Measurements from ENCODE around the gene FARS2. TPM values are rescaled to one million over a fixed set of nuclear protein-coding genes. Genes with fewer than 3 reads are reported as not detected.
"Not testable (repeated sequence)": the region's sequence is repeated elsewhere in the genome, so short reads cannot be mapped to it uniquely, and the experiment has no call there.

Gene FARS2
- total and polyA plus RNA-seq, 4 donors = 6.3 to 14.2 (median 10.5) TPM

DNA sequence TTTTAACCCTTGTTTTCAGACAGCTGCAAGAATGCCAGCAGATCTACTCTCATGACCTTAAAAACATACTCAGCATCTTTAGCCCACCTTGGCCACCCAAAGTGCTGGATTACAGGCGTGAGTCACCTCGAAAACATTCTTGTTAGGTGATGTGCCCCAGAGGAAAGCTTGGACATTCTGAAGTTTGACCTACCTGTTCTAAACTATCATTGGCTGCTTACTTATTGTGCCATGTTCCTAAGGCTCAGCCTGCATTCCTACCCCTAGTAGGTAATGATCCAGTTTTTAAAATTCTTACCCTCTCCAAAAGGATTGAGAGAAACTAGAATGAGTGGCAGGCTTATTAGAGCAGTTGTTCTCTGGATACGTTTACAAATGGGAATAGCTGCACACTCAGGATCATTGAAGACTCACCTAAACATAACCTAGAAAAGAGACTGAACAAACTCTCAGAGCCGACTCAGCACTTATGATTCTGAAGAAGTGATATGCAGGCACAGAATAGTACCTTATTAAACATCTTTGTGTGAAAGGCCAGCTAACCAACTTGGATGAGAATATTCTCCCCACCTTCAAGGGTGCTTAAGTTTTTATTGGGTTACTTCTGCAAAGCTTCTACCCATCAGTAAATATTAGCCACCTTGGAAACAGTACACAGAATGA is 383.3 kb downstream of the FARS2 start:
- peaks cover 5% of the 10 kb centered on the region for H3K9me3 ChIP-seq (ENCODE audit: control insufficient read depth, low read length)
- H3K27ac ChIP-seq (ENCODE audit: low read depth in 1 of 2, low read length in 2 of 2) = no peak overlapping the region
- H3K4me1 ChIP-seq (ENCODE audit: control insufficient read depth in 1 of 2, insufficient read depth in 2 of 2, low read length in 2 of 2) = no peaks in the 10 kb centered on the region
- ATAC-seq (ENCODE audit: low FRiP score) (no peak), DNase-seq (no peak)
- H3K4me3 ChIP-seq (ENCODE audit: low read length in 2 of 2) = no peak overlapping the region
- 79 to 83% methylated on average over 4 of the region's 4 CpGs for whole genome bisulfite sequencing, 2 donors
- intact Hi-C loops (cut with DNase I) = no loop called here
- H3K36me3 ChIP-seq (ENCODE audit: control insufficient read depth in 1 of 2, insufficient read depth in 2 of 2, low read length in 1 of 2) = peaks cover 2 to 3% of the 10 kb centered on the region in 2 donors
- no peaks in the 10 kb centered on the region for H3K27me3 ChIP-seq (ENCODE audit: control insufficient read depth in 1 of 2, insufficient read depth in 2 of 2, low read length in 1 of 2)

DNA sequence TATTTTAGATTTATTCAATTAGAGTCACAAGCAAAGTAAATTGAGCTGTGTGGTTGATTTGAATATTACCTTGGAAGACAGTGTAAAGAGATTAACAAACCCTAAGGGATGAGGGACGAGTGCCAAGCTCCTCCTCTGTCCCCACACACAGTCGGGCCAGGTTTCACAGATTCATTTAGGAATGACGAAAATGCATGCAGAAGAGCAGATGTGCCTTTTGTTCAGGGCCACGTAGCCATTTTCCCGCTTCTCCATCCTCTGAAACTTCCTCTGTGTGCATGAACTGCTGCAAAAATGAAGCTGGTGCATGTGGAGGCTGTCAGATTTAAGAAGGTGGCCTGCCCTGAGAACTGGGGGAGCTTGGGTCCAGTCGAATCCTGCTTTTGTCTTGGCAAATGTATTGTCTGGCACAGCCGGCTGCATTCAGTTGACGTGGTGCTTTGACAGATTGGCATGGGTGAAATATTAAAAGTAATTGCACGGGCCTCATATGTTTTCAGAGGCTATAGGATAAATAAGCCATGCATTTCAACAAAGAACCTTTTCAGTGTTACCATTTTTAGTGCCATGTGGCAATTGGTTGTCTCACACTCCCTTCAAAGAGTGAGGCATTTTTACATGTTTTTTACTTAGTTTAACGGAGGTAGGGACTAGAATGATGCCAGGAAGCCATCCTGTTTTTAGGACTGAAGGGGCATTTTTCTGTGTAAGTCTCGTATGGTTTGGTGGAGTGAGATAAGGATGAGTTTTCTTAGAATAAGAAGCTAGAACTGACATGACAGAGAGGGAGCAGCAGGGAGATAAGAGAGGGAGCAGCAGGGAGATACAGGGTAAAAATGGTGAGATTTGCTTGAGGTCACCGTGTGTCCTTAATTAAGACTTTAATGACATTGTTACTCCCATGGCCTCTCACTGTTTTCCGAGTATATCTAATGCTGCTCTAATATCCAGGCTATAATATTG is 384.3 kb downstream of the FARS2 start:
- Histone ChIP-seq H3K27me3 (ENCODE audit: control insufficient read depth in 1 of 2, insufficient read depth in 2 of 2, low read length in 1 of 2) (no peaks in the 10 kb centered on the region), H3K36me3 (ENCODE audit: control insufficient read depth in 1 of 2, insufficient read depth in 2 of 2, low read length in 1 of 2) (peaks cover 2 to 3% of the 10 kb centered on the region in 2 donors), H3K4me1 (ENCODE audit: control insufficient read depth in 1 of 2, insufficient read depth in 2 of 2, low read length in 2 of 2) (no peaks in the 10 kb centered on the region), H3K27ac (ENCODE audit: low read depth in 1 of 2, low read length in 2 of 2) (no peak overlapping the region), H3K9me3 (ENCODE audit: control insufficient read depth, low read length) (no peaks in the 10 kb centered on the region), H3K4me3 (ENCODE audit: low read length in 2 of 2) (no peak overlapping the region)
- WGBS, 2 donors = 43 to 51% methylated on average over 13 of the region's 13 CpGs
- intact Hi-C loops (cut with DNase I) = no loop called here
- DNase-seq = no peak
- no peak for ATAC-seq (ENCODE audit: low FRiP score)

DNA sequence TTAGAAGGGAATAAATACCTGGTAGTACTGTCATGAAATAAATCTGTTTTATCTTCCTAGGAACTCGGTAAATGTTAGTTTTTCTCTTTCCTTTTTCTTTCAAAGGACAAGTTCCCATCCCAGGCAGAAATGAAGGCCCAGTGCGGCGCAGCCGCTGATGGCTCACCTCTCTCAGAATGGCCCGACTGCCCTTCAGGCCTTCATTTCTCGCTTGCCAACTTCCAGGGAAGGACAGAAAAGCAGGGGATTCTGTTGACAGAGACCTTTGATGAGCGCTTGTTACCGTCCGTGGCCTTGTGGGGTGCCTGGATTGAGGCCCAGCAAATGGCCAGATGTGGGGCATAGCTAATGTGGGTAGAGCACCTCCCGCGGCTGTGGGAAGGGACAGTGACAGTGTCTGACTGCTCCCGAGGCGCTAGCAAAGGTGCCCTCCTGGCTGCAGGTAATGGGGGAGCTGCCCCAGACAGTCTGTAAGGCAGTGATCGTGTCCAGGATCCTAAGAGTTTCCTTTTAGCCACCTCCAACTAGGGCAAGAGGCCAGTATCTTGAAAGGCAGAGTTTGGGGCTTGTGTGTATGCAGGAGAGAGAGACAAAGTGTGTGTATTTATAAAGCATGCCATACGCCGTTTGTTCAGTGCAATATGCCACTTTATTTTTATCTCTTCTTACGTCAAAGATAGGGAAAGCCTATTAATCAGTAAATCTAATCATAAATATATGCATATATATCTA is 391.3 kb downstream of the FARS2 start:
- H3K36me3 ChIP-seq (ENCODE audit: control insufficient read depth in 1 of 2, insufficient read depth in 2 of 2, low read length in 1 of 2) = no peaks in the 10 kb centered on the region
- no peaks in the 10 kb centered on the region for H3K27me3 ChIP-seq (ENCODE audit: control insufficient read depth in 1 of 2, insufficient read depth in 2 of 2, low read length in 1 of 2)
- WGBS, 2 donors = 91 to 93% methylated on average over 17 of the region's 17 CpGs
- H3K4me3 ChIP-seq (ENCODE audit: low read length in 2 of 2) = no peak overlapping the region
- H3K4me1 ChIP-seq (ENCODE audit: control insufficient read depth in 1 of 2, insufficient read depth in 2 of 2, low read length in 2 of 2) = no peaks in the 10 kb centered on the region
- H3K27ac ChIP-seq (ENCODE audit: low read depth in 1 of 2, low read length in 2 of 2) = no peak overlapping the region
- intact Hi-C loops (cut with DNase I) = no loop called here
- no peak for DNase-seq
- no peak for ATAC-seq (ENCODE audit: low FRiP score)
- peaks cover 2% of the 10 kb centered on the region for H3K9me3 ChIP-seq (ENCODE audit: control insufficient read depth, low read length)

DNA sequence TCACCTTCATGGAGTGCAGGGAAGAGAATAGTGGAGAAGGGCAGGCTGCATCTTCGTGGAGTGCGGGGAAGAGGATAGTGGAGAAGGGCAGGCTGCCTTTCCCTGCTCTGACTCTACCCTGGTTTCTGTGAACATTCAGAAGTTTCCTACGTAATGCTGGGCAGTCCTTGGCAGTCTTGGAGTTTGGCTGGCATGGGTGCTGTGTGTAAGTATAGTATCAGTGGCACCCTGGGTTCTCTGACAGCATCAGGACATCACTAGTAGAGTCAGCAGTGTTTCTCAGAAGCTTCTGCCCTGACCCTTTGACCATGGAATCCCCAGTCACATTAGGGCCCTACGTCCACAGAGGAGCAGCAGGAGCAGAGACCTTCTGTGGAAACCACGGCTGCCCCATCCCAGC is 392.5 kb downstream of the FARS2 start:
- DNase-seq = no peak
- no peaks in the 10 kb centered on the region for H3K4me1 ChIP-seq (ENCODE audit: control insufficient read depth in 1 of 2, insufficient read depth in 2 of 2, low read length in 2 of 2)
- no peak for ATAC-seq (ENCODE audit: low FRiP score)
- no peak overlapping the region for H3K4me3 ChIP-seq (ENCODE audit: low read length in 2 of 2)
- intact Hi-C loops (cut with DNase I) = no loop called here
- H3K27ac ChIP-seq (ENCODE audit: low read depth in 1 of 2, low read length in 2 of 2) = no peak overlapping the region
- H3K9me3 ChIP-seq (ENCODE audit: control insufficient read depth, low read length) = peaks cover 2% of the 10 kb centered on the region
- H3K27me3 ChIP-seq (ENCODE audit: control insufficient read depth in 1 of 2, insufficient read depth in 2 of 2, low read length in 1 of 2) = no peaks in the 10 kb centered on the region
- H3K36me3 ChIP-seq (ENCODE audit: control insufficient read depth in 1 of 2, insufficient read depth in 2 of 2, low read length in 1 of 2) = no peaks in the 10 kb centered on the region
- 90 to 92% methylated on average over 5 of the region's 5 CpGs for WGBS, 2 donors

DNA sequence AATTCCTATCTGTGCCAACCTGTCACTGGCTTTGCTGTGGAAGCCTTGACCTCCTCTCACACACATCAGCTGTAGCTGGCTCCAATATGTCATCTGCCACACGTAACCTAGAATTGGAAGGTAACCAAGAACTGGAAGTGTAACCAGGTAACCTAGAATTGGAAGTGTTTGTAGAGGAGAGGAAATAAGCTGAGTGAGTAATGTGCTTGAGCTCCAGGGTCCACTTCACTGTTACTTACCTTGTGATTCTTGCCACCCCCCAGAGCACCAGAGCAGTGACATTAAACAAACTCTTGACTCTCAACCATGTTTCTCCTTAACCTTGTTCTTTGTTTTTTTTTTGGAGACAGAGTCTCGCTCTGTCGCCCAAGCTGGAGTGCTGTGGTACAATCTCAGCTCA is 394.9 kb downstream of the FARS2 start:
- H3K4me3 ChIP-seq (ENCODE audit: low read length in 2 of 2) = no peak overlapping the region
- WGBS, 2 donors = 96% methylated on average over 3 of the region's 3 CpGs
- intact Hi-C loops (cut with DNase I) = no loop called here

DNA sequence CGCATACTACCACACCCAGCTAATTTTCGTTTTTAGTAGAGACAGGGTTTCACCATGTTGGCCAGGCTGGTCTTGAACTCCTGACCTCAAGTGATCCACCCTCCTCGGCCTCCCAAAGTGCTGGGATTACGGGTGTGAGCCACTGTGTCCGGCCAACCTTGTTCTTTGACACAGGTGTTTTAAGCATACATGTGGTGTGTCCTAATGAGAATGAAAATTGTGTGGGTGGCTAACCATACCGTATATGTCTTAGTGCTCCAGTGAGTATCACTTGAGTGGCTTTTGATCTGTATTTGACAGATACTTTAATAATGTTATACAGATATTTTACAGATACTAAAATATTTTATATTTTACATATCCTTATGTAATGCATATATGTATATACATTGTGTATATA is 395.4 kb downstream of the FARS2 start:
- DNase-seq; H3K27me3 ChIP-seq (ENCODE audit: control insufficient read depth in 1 of 2, insufficient read depth in 2 of 2, low read length in 1 of 2); H3K27ac ChIP-seq (ENCODE audit: low read depth in 1 of 2, low read length in 2 of 2); ATAC-seq (ENCODE audit: low FRiP score); H3K4me3 ChIP-seq (ENCODE audit: low read length in 2 of 2); H3K9me3 ChIP-seq (ENCODE audit: control insufficient read depth, low read length); intact Hi-C loops (cut with DNase I); H3K4me1 ChIP-seq (ENCODE audit: control insufficient read depth in 1 of 2, insufficient read depth in 2 of 2, low read length in 2 of 2); H3K36me3 ChIP-seq (ENCODE audit: control insufficient read depth in 1 of 2, insufficient read depth in 2 of 2, low read length in 1 of 2): not testable (repeated sequence)
- WGBS, 2 donors = 95 to 97% methylated on average over 6 of the region's 6 CpGs

More for the DNA sequence above, 394.9 kb downstream of the FARS2 start:
- Histone ChIP-seq H3K9me3 (ENCODE audit: control insufficient read depth, low read length) (peaks cover 2% of the 10 kb centered on the region), H3K27ac (ENCODE audit: low read depth in 1 of 2, low read length in 2 of 2) (no peak overlapping the region), H3K27me3 (ENCODE audit: control insufficient read depth in 1 of 2, insufficient read depth in 2 of 2, low read length in 1 of 2) (no peaks in the 10 kb centered on the region), H3K36me3 (ENCODE audit: control insufficient read depth in 1 of 2, insufficient read depth in 2 of 2, low read length in 1 of 2) (no peaks in the 10 kb centered on the region), H3K4me1 (ENCODE audit: control insufficient read depth in 1 of 2, insufficient read depth in 2 of 2, low read length in 2 of 2) (no peaks in the 10 kb centered on the region)
- DNase-seq (no peak), ATAC-seq (ENCODE audit: low FRiP score) (no peak)

DNA sequence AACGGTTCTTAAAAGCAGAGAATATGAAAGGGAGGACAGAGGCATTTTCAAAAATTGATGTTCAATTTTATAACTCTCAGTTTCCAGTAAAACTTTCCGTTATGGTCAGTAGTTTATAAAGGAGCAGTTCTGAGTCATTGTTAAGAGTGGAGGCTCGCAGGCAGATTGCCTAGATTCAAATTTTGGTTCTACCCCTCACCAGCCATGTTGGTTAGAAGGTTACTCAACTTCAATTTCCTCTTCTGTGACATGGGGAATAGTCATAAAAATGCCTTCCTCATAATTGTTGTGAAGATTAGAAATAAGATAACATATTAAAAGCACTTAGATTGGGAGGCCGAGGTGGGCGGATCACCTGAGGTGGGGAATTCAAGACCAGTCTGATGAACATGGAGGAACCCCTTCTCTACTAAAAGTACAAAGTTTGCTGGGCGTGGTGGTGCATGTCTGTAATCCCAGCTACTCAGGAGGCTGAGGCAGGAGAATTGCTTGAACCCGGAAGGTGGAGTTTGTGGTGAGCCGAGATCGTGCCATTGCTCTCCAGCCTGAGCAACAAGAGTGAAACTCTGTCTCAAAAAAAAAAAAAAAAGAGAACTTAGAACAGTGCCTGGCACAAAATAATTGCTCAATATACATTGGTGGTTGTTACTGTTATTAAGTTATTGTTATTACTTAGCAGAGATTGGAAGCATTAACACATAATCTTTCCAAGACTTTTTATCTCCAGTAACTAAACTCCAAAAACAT is 396.5 kb downstream of the FARS2 start:
- Histone ChIP-seq H3K9me3 (ENCODE audit: control insufficient read depth, low read length) (peaks cover 2% of the 10 kb centered on the region), H3K27ac (ENCODE audit: low read depth in 1 of 2, low read length in 2 of 2) (no peak overlapping the region), H3K4me1 (ENCODE audit: control insufficient read depth in 1 of 2, insufficient read depth in 2 of 2, low read length in 2 of 2) (no peaks in the 10 kb centered on the region), H3K36me3 (ENCODE audit: control insufficient read depth in 1 of 2, insufficient read depth in 2 of 2, low read length in 1 of 2) (no peaks in the 10 kb centered on the region), H3K27me3 (ENCODE audit: control insufficient read depth in 1 of 2, insufficient read depth in 2 of 2, low read length in 1 of 2) (no peaks in the 10 kb centered on the region), H3K4me3 (ENCODE audit: low read length in 2 of 2) (no peak overlapping the region)
- intact Hi-C loops (cut with DNase I) = no loop called here
- WGBS, 2 donors = 93 to 94% methylated on average over 9 of the region's 9 CpGs
- no peak for DNase-seq
- ATAC-seq (ENCODE audit: low FRiP score) = no peak

DNA sequence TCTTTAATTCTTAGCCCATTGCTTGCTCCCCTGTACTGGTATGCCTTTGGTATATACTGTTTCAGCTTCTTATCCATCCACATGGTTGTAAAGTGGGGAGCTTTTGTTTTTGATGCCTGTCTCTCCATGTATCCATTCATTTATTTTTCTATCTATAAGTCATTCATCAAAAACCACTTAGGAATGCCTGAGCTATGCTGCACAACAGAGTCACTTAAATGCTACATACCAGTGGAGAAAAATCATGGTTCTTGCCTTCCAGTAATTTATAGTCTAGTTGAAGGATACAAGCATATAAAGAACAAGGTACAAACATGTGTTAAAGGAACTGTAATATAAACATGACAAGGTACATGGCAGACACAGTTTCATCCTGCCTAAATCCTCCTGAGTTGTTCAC is 398.2 kb downstream of the FARS2 start:
- H3K9me3 ChIP-seq (ENCODE audit: control insufficient read depth, low read length) = peaks cover 2% of the 10 kb centered on the region
- DNase-seq = no peak
- H3K27me3 ChIP-seq (ENCODE audit: control insufficient read depth in 1 of 2, insufficient read depth in 2 of 2, low read length in 1 of 2) = no peaks in the 10 kb centered on the region
- H3K4me1 ChIP-seq (ENCODE audit: control insufficient read depth in 1 of 2, insufficient read depth in 2 of 2, low read length in 2 of 2) = no peaks in the 10 kb centered on the region
- intact Hi-C loops (cut with DNase I) = no loop called here
- no peak overlapping the region for H3K27ac ChIP-seq (ENCODE audit: low read depth in 1 of 2, low read length in 2 of 2)
- H3K36me3 ChIP-seq (ENCODE audit: control insufficient read depth in 1 of 2, insufficient read depth in 2 of 2, low read length in 1 of 2) = no peaks in the 10 kb centered on the region
- no peak overlapping the region for H3K4me3 ChIP-seq (ENCODE audit: low read length in 2 of 2)
- no peak for ATAC-seq (ENCODE audit: low FRiP score)
